ENCODE results near the gene INPP1.
A peak's percentile ranks its signal among the peaks of the same experiment; 100 is the strongest.

The INPP1 gene

GRCh38 chr2:190409616-190410015 lies 66.2 kb downstream of the INPP1 start:
- no peak for DNase-seq
- no peak for ATAC-seq

DNA sequence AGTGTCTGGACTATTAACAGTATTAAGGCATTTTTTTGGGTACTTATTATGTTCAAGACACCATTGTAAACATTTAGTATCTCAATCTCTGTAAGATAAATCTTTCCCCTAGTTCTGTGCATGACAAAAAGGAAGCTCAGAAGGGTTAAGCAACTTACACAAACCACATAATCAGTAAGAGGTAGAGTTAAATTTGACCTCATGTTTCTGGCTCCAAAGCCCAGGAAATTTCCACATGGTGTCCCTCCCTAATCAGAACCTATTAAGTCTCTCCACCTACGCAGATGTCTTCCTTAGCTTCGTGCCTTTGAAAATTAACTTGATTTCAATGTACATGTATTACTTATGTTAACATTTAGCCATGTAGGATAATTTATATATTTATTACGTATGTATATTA lies 66.8 kb downstream of the INPP1 start:
- no peak for DNase-seq

DNA sequence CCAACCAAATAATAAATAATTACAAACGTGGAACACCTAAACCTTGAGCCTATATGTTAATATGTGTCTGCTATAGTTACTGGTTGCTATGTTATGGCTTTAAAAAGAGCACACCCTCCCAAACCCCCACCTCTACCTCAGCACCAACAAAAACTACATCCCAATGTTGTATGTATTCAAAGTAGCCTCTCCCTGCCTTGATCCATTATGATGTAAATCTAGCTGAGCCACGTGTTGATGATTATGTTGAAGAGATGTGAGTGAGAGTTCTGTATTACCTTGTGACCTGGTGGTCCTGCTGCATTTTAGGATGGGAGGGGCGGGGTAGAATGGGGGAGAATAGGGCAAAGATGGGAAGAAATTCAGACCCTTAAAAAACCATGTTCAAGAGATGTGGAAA lies 69.6 kb downstream of the INPP1 start:
- no peak for DNase-seq
- ATAC-seq = no peak

More for the DNA sequence above, 66.8 kb downstream of the INPP1 start:
- ATAC-seq = no peak

DNA sequence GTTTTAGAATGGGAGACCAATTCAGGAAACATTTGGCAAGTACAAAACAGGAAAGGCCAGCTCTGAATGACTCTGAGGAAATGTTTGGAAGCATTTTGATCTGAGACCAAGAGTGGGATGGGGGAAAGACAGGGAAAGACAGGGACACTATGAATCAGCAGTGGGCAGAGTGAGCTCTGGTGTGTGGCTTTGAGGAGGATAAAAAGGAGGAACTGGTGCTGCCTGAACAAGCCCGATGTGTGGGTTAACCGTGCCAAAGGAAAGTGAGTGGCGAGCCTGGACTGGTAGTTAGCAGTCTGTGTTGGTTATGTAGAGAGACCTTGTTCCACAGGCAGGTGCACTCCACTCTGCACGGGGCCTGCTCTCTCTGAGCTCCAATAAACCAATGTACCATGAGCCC lies 70.0 kb downstream of the INPP1 start:
- DNase-seq (no peak), ATAC-seq (peak; percentile 4)

- no peak for DNase-seq
- no peak for ATAC-seq
These were observed 71.9 kb downstream of the INPP1 start for GRCh38 chr2:190415251-190415650.

- DNase-seq (no peak), ATAC-seq (no peak)
These were observed 72.7 kb downstream of the INPP1 start for GRCh38 chr2:190415794-190416775.

GRCh38 chr2:190417045-190417842 lies 73.9 kb downstream of the INPP1 start:
- no peak for DNase-seq
- no peak for ATAC-seq

DNA sequence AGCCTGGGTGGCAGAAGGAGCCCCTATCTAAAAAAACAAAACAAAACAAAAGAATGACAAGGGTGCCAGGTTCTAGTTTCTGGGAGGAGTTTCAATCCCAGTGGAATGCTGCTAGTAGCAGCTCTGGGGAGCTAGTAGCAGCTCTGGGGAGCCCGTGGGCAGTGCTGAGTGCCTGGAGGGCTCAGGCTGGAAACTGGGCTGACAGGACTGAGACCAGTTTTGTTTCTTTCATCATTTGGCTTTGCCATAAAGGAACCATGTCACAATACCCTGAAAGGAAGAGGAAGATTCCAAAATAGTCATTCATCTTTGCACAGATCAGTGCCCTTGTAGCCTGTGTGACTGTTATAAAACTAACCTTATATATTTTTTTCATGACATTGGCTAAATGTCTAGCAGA lies 75.3 kb downstream of the INPP1 start:
- no peak for ATAC-seq

DNA sequence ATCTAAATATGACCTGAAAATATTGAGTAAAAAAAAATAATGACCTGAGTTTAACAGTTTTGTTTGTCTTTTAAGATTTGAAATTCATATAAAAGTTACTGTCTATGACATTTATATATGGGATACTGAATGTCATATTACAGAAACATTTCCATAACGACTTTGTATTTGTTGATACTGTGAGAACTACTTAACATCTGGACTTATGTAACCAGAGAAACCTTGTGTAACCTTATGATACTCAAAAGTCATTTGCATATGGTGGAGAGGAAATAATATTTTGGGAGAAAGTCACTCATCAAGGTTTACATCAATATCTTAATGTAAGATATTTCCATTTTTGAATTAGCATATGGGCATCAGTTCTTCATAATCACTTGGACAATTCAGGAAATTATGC lies 77.4 kb downstream of the INPP1 start:
- ATAC-seq (no peak), DNase-seq (no peak)

More for the DNA sequence above, 75.3 kb downstream of the INPP1 start:
- DNase-seq = no peak
